Stimulated activated CD8-positive, alpha-beta memory T cell treated with anti-CD3 and anti-CD28 coated beads, Interleukin-4, amount 100 ng/mL, for 48 hours (primary cell): ENCODE measurements around the gene ZNF132.
"Not testable (repeated sequence)": the region's sequence is repeated elsewhere in the genome, so short reads cannot be mapped to it uniquely, and the experiment has no call there.

Experiments used
- DNase-seq: peaks from one replicate; pipeline ENCODE4 v3.0.0-alpha.2; 2020

Gene ZNF132

GRCh38 chr19:58406818-58407657, 32.9 kb downstream of the ZNF132 start:
- DNase-seq, result no peak

- not testable (repeated sequence) for DNase-seq
Measured at GRCh38 chr19:58403920-58404478, 36.0 kb downstream of the ZNF132 start.

DNA sequence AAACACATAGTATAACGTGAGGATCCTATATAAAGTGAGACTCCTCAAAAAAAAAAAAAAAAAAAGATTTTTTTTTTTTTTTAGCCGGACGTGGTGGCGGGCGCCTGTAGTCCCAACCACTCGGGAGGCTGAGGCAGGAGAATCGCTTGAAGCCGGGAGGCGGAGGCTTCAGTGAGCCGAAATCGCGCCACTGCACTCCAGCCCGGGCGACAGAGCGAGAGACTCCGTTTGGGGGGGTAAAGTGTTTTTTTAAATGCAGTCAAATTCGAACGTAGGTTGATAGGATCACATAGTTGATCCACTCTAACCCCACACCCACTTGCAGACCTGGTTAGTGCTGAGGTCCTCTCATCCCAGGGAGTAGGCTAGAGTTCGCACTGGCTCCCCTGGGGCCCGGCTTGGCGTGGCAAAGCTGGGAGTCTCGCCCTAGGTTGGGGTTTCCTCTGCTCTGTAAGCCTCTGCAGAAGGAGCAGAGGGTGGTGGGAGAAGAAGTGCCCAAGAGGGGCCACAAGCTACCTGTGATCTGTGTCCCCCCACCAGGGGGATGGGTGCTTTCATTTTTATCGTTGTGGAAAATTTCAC, 38.0 kb downstream of the ZNF132 start:
- DNase-seq, result no peak

DNA sequence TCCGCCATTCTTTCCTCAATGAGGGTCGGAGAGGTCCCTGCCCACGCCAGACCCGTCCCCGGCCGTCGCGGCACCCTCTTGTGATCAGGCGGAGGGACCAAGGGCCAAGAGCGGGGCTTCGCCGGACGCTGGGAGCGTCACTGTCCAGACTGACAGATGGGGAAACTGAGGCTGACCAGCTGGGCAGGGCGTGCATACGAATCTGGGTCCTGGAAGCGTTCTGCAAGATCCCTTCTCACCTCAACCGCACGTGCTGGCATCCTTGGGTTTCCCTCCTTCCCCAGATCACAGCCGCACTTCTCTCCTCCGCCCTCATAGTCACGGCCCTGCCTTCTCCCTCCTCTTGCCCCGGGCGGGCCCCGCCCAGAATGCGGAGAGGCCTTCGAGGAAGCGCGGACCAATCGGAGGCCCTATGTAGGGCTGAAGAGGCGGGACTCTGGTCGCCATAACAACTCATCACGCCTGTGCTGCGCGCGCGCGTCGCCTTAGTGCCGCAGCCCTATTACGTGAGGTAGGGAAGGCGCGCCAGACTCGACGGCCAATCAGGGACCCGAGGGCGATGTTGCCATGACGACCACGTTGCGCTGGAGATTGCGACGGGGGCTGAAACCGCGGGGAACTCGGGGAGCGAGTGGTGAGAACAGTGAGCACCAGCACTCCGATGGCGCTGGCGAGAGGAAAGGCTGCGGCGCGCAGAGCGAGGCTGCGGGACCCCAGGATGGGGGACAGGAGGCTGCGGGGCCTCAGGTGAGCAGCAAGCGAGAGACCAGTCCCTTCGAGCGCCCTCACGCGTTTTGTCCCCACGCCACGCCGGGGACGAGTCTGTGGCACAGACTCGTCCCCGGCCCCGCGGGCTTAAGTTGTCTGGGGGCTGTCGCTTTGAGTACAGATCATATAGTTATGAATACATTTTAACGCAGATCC, 38.8 kb downstream of the ZNF132 start:
- DNase-seq, result peak; percentile 99

- DNase-seq, result no peak
Measured at GRCh38 chr19:58400316-58400915, 39.5 kb downstream of the ZNF132 start.

- DNase-seq, result no peak
Measured at GRCh38 chr19:58399903-58400302, 40.0 kb downstream of the ZNF132 start.

DNA sequence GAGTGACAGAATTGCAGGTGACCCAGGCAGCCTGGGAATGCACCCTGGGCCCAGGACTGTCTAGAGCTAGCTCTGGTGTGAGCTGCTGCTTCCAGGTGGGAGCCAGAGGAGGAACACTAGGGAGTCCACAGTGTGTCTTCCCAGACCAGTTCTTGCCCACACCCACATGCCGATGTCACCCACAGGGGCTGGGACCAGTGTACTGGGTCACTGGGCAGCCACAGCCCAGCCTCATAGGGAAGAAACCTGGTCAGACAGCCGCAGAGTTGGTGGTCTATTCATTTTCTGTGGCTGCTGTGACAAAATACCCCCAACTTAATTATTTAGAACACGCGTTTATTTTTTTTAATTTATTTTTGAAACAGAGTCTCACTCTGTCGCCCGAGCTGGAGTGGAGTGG, 41.4 kb downstream of the ZNF132 start:
- DNase-seq, result no peak

DNA sequence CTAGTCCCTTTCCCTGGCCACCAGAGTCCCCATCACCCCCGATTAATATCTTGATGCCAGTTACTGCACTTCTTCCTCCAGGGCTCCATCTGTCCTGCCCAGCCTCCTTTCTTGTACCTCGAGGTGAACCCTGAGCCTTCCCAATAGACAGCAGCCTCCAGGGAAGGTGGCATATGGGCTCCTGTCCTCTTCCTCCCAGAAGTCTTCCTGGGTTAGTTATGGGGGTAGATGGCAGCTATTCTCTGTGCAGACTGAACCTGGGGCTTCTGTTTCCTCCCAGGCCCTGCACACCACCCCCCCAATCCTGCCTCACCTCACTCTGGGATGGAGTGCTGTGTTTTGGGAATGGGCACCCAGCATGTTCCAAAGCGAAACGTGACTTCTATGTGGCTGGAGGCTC, 41.9 kb downstream of the ZNF132 start:
- no peak for DNase-seq

- no peak for DNase-seq
Measured at GRCh38 chr19:58397533-58398037, 42.4 kb downstream of the ZNF132 start.

DNA sequence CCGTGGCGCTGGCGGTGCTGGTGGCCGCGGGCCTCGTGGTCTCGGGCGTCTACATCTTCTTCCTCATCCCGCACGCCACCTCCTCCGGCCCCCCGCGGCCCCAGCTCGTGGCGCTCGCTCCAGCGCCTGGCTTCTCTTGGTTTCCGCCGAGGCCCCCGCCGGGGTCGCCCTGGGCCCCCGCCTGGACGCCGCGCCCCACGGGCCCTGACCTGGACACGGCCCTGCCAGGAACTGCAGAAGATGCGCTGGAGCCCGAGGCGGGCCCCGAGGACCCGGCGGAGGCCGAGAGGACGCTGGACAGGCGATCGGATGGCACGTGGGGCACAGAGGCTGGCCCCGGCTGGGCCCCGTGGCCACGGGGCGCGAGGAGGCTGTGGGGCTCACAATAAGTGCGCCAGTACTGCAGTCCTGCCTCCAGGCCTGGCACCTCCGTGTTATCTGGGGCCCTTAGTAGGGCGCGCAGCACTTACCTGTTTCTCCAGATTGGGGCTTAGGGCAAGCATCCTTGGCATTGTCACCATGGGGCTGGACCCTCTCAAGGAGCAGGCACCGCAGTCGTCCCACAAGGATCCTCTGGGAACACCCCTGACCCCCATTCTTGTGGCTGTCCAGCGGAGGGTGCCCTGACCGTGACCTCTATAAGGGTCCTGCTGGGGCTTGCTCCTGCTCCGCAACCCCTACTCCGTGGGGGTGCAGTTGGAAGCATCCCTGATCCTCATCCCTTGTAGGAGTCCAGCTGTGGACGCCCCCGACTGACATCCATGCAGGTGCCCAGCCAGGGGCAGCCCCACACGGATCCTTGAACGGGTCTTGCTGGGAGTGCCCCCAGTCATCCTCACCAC, 43.0 kb downstream of the ZNF132 start:
- no peak for DNase-seq

GRCh38 chr19:58395979-58396627, 43.9 kb downstream of the ZNF132 start:
- peak; percentile 57 for DNase-seq

DNA sequence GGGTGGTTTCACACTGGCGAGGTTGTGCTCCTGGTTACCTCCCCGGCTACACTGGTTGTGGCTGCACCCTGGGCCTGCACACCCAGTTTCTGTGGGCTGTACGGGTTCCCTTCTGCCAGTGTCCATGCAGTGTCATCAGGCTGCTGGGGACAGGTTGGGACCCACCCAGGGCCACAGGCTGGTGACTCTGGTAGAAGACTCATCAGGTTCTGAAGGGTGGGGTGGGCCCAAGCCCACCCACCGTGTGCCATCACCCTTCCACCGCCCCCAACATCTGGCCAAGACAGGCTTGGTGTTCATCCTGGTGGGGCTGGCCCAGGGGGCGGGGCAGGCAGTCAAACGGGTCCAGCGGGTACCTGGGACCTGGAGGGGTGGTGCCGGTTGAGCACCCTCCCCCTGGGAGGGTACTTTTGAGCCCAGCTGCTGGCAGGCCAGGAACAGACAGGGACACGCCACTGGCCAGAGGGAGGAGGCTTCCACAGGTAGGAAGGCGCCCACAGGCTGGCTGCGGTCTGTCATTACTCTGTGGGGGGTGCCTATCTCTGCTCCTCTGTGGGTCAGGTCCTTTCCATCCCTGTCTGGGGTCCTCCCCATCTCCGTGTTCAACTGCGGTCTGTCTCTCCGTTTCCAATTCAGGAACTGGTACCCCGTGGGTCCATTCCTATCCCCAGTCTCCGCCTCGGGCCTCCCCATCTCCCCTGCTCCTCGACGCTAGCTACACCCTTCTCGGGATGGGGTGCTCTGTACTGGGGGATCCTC, 44.6 kb downstream of the ZNF132 start, which contains the start of gene RNF225:
Gene RNF225 (plus strand): TSS at position 437 of the 759 bp plus-strand sequence. CDS start 434 bp downstream, outside the sequence.
- peak; percentile 63 for DNase-seq

DNA sequence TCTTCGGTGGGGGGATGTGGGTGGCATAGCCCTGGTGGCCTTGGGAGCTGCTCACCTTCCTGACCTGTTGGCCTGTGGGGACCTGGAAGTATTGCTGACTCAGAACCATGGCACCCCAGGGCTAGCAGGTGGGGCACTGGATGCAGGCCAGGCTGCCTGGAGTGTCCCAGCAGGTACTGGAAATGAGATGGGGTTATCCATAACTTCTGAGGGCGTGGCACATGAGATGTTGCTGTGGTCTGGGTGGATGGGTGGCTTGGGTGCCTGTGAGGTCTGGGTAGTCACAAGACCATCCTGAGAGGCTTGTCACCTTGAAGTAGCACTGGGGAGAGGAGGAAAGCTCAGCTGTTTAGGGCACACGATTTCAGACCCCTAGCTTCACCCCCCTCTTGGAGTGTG, 45.1 kb downstream of the ZNF132 start:
- DNase-seq, result no peak

- no peak for DNase-seq
Measured at GRCh38 chr19:58393725-58394033, 46.3 kb downstream of the ZNF132 start.

- no peak for DNase-seq
Measured at GRCh38 chr19:58392945-58393724, 46.8 kb downstream of the ZNF132 start.

DNA sequence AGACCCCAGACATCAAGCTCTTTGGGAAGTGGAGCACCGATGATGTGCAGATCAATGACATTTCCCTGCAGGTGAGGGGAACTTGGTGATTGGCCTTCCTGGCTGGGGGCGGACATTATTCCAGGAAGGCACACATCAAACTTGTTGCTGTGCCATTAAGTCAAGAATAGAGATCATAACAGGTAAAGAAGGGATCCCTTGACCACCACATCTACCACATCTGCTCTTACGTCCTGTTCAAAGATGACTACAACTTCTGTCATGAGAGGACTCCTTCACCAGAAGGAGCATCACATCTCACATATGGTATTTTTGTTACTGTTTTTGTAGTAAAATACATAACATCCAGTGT, 51.8 kb downstream of the ZNF132 start:
- no peak for DNase-seq

GRCh38 chr19:58387338-58388174, 52.4 kb downstream of the ZNF132 start:
- DNase-seq, result peak; percentile 36

DNA sequence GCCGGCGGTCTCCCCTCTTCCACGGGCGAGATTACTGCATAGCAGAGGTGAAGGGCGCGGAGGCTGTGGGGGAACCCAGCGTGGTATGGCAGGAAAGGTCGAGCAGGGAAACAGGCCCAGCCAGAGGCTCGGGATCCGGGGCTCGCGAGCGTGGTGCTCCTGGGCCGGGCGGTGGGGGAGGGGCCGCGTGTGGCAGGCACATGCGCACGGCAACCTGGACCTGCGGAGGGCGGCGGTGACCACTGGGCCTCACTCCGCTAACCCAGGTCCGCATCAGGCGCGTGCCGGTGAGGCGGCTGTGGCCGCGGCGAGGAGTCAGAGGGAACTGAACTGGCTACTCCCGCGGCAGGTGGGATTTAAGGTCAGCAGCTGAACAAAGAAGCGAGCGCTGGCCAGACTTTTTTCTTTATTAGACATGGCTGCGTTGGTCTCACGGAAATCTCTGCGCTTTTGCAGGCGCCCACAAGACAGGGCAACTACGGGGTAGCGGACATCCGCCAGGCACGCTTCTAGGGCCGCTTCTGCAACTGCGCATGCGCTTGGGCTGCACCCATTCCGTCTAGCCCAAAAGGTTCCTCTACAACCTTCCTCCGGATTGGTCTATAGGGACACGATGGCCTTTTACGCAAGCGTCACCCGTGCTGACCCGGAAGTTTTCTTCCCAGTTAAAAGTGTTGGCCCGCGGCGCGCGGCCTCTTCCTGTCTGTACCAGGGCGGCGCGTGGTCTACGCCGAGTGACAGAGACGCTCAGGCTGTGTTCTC, 53.2 kb downstream of the ZNF132 start, which contains the start of gene RPS5:
Gene RPS5 (plus strand): TSS at position 694 of the 762 bp plus-strand sequence. CDS start 869 bp downstream, outside the sequence.
- peak; percentile 96 for DNase-seq
